ENCODE measurements around the gene PKP2. TPM values are rescaled to one million over a fixed set of nuclear protein-coding genes. Genes with fewer than 3 reads are reported as not detected.

Gene PKP2
- total RNA-seq, 2 donors from 2014 or later: 130 to 187 TPM

- Histone ChIP-seq H3K27me3 (no peaks in the 10 kb centered on the region), H3K36me3 (no peaks in the 10 kb centered on the region), H3K4me1 (no peaks in the 10 kb centered on the region), H3K4me3 (no peak overlapping the region), H3K9me3 (no peaks in the 10 kb centered on the region), H3K9ac (ENCODE audit: low read depth in 2 of 2, low read length in 2 of 2) (no peak overlapping the region), H3K27ac (no peak overlapping the region)
- no peak for DNase-seq
- TF ChIP-seq, protein P1, sequence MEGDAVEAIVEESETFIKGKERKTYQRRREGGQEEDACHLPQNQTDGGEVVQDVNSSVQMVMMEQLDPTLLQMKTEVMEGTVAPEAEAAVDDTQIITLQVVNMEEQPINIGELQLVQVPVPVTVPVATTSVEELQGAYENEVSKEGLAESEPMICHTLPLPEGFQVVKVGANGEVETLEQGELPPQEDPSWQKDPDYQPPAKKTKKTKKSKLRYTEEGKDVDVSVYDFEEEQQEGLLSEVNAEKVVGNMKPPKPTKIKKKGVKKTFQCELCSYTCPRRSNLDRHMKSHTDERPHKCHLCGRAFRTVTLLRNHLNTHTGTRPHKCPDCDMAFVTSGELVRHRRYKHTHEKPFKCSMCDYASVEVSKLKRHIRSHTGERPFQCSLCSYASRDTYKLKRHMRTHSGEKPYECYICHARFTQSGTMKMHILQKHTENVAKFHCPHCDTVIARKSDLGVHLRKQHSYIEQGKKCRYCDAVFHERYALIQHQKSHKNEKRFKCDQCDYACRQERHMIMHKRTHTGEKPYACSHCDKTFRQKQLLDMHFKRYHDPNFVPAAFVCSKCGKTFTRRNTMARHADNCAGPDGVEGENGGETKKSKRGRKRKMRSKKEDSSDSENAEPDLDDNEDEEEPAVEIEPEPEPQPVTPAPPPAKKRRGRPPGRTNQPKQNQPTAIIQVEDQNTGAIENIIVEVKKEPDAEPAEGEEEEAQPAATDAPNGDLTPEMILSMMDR (IDR thresholded peaks at IDR 0.05): no peak
- intact Hi-C loops (cut with DNase I): loop anchor here (5.0 kb wide), 1 partner anchor 160 kb away; no protein-coding TSS in a partner anchor
These were observed 26.1 kb upstream of the PKP2 start for GRCh38 chr12:32922546-32923297.

GRCh38 chr12:32921397-32921796 lies 24.8 kb upstream of the PKP2 start:
- no peak for DNase-seq
- TF ChIP-seq, protein P1 (IDR thresholded peaks at IDR 0.05): no peak
- Histone ChIP-seq H3K4me3 (no peak overlapping the region), H3K27ac (no peak overlapping the region), H3K4me1 (no peaks in the 10 kb centered on the region), H3K9me3 (no peaks in the 10 kb centered on the region), H3K27me3 (no peaks in the 10 kb centered on the region), H3K36me3 (no peaks in the 10 kb centered on the region), H3K9ac (ENCODE audit: low read depth in 2 of 2, low read length in 2 of 2) (no peak overlapping the region)
- intact Hi-C loops (cut with DNase I): loop anchor here (5.0 kb wide), 1 partner anchor 159 kb away; no protein-coding TSS in a partner anchor

GRCh38 chr12:32920506-32921085 lies 24.0 kb upstream of the PKP2 start:
- Histone ChIP-seq H3K9ac (ENCODE audit: low read depth in 2 of 2, low read length in 2 of 2) (no peak overlapping the region), H3K27ac (no peak overlapping the region), H3K27me3 (no peaks in the 10 kb centered on the region), H3K36me3 (no peaks in the 10 kb centered on the region), H3K4me3 (no peak overlapping the region), H3K4me1 (no peaks in the 10 kb centered on the region), H3K9me3 (no peaks in the 10 kb centered on the region)
- TF ChIP-seq, protein P1 (IDR thresholded peaks at IDR 0.05): no peak
- intact Hi-C loops (cut with DNase I): loop anchor here (5.0 kb wide), 1 partner anchor 158 kb away; no protein-coding TSS in a partner anchor
- no peak for DNase-seq

GRCh38 chr12:32918890-32919801 lies 22.6 kb upstream of the PKP2 start:
- Histone ChIP-seq H3K27me3 (no peaks in the 10 kb centered on the region), H3K4me1 (no peaks in the 10 kb centered on the region), H3K9ac (ENCODE audit: low read depth in 2 of 2, low read length in 2 of 2) (no peak overlapping the region), H3K27ac (no peak overlapping the region), H3K9me3 (no peaks in the 10 kb centered on the region), H3K36me3 (no peaks in the 10 kb centered on the region), H3K4me3 (no peak overlapping the region)
- no peak for DNase-seq
- intact Hi-C loops (cut with DNase I): loop anchor here (5.0 kb wide), 1 partner anchor 142 kb away; no protein-coding TSS in a partner anchor
- TF ChIP-seq, protein P1 (IDR thresholded peaks at IDR 0.05): peak; percentile 31

- H3K9me3 ChIP-seq: no peaks in the 10 kb centered on the region
- H3K27me3 ChIP-seq: no peaks in the 10 kb centered on the region
- H3K4me3 ChIP-seq: no peak overlapping the region
- intact Hi-C loops (cut with DNase I): loop anchor here (5.0 kb wide), 1 partner anchor 140 kb away; no protein-coding TSS in a partner anchor
- TF ChIP-seq, protein P1 (IDR thresholded peaks at IDR 0.05): no peak
- H3K27ac ChIP-seq: no peak overlapping the region
- H3K4me1 ChIP-seq: no peaks in the 10 kb centered on the region
- H3K36me3 ChIP-seq: no peaks in the 10 kb centered on the region
- no peak overlapping the region for H3K9ac ChIP-seq (ENCODE audit: low read depth in 2 of 2, low read length in 2 of 2)
- DNase-seq: no peak
These were observed 20.6 kb upstream of the PKP2 start for GRCh38 chr12:32917094-32917611.

Data from colonic mucosa (tissue), 4 donors.